GM12801 (cell line): Measurements from ENCODE around the gene METAP2.

Source experiments
- CTCF ChIP-seq: IDR thresholded peaks from one replicate; pipeline ENCODE4 v1.5.1; 2011; ENCODE audit warnings: control low read depth; ENCODE audit not compliant: insufficient read length; ENCODE audit errors: extremely low read depth

METAP2 gene

DNA sequence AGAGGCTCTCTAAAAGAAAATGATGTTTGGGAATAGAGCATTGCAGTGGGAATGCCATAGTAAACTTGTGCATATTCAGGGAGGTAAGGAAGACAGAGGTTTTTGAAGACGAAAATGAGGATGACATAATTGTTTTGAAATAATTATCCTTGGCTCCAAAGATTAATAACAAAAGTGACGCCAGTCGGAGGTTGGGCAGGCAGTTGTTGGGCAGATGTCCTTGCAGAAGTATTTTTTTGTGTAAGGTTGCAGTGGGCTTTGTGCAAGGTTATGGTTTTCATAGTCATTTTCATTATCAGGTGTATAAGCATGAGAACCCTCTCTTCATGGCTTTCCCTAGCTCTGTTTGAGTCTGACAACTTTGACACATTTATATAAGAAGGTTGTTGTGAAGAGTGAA, 35.3 kb downstream of the METAP2 start:
- no peak for TF ChIP-seq CTCF

DNA sequence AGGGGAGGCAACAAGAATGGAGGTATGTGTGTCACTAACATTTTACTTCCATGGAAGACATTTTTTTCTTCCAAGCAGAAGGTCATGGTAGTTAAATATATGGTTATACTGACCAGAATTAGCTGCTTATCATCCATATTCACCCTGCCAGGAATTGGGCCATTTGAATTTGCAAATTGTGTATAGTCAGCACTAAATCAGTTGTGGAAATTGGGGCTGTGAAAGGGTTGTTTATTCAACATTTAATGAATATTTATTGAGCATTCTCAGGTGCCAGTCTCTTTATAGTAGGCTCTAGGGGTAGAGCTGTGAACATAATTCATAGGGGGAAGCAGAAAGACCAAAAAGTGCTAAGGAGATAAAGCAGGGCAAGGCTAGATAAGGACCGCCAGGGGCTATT, 38.0 kb downstream of the METAP2 start:
- no peak for TF ChIP-seq CTCF

- no peak for TF ChIP-seq CTCF
Measured at GRCh38 chr12:95513599-95513998, 39.6 kb downstream of the METAP2 start.

- TF ChIP-seq CTCF: no peak
Measured at GRCh38 chr12:95515197-95515596, 41.2 kb downstream of the METAP2 start.

- no peak for TF ChIP-seq CTCF
Measured at GRCh38 chr12:95516757-95517156, 42.8 kb downstream of the METAP2 start.

- no peak for TF ChIP-seq CTCF
Measured at GRCh38 chr12:95517246-95517645, 43.3 kb downstream of the METAP2 start.

- no peak for TF ChIP-seq CTCF
Measured at GRCh38 chr12:95518944-95519343, 45.0 kb downstream of the METAP2 start.

- no peak for TF ChIP-seq CTCF
Measured at GRCh38 chr12:95520816-95521215, 46.9 kb downstream of the METAP2 start.
